ENCODE results near the gene KDM4C.

GRCh38 chr9:6938447-6938846, 180.7 kb downstream of the KDM4C start:
- no peak for TF ChIP-seq FOS (IDR thresholded peaks at IDR 0.05; ENCODE audit: low read depth, low read length)
- TF ChIP-seq POLR2A (IDR thresholded peaks at IDR 0.05; ENCODE audit: low read depth, low read length): no peak
